ENCODE data around the gene PFAS. TPM values are rescaled to one million over a fixed set of nuclear protein-coding genes. Genes with fewer than 3 reads are reported as not detected.

PFAS gene
- total and polyA plus RNA-seq, 10 of the 15 experiments (the other 5 are each of a cell fraction or from before 2014, with no cell fraction given) = 13.9 to 122 (median 47.2) TPM

DNA sequence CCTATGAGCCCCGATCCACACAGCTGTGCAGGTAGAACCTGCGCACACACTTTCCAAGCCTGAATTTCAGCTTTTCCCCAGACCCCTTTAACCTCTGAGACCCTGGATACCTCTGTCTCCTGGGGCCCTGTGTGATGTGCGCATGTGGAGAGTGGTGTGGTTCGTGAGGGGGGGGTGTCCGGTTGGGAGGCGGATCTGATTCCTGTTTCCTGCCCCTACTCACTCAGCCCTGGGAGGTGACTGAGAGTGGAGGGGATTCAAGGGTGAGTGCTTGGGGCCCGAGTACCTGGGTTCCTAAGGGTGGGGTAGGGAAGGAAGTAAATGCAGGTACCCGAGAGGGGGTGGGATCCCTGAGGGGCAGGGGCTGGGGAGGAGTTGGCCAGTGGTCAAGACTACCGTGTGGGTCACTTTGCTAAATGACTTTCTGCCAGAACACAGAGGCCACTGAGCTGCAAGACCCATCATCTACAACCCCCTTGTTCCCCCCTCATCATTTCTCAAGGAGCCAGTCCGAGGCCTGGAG lies 61.6 kb downstream of the PFAS start (continued):
- TF ChIP-seq PAX5 (IDR thresholded peaks at IDR 0.05; ENCODE audit: borderline replicate concordance, low read depth, low read length) (no peak), WRNIP1 (IDR thresholded peaks at IDR 0.05; ENCODE audit: borderline replicate concordance, low read depth, low read length) (no peak), ZSCAN29 (IDR thresholded peaks at IDR 0.05) (no peak), EP300 (IDR thresholded peaks at IDR 0.05; ENCODE audit: borderline replicate concordance in 1 of 2, control insufficient read depth in 1 of 2, low read depth in 2 of 2, low read length in 2 of 2) (no peak)
- TF ChIP-seq, protein P1, sequence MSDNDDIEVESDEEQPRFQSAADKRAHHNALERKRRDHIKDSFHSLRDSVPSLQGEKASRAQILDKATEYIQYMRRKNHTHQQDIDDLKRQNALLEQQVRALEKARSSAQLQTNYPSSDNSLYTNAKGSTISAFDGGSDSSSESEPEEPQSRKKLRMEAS (IDR thresholded peaks at IDR 0.05; ENCODE audit: low read depth, low read length) = no peak
- TF ChIP-seq, protein P2, sequence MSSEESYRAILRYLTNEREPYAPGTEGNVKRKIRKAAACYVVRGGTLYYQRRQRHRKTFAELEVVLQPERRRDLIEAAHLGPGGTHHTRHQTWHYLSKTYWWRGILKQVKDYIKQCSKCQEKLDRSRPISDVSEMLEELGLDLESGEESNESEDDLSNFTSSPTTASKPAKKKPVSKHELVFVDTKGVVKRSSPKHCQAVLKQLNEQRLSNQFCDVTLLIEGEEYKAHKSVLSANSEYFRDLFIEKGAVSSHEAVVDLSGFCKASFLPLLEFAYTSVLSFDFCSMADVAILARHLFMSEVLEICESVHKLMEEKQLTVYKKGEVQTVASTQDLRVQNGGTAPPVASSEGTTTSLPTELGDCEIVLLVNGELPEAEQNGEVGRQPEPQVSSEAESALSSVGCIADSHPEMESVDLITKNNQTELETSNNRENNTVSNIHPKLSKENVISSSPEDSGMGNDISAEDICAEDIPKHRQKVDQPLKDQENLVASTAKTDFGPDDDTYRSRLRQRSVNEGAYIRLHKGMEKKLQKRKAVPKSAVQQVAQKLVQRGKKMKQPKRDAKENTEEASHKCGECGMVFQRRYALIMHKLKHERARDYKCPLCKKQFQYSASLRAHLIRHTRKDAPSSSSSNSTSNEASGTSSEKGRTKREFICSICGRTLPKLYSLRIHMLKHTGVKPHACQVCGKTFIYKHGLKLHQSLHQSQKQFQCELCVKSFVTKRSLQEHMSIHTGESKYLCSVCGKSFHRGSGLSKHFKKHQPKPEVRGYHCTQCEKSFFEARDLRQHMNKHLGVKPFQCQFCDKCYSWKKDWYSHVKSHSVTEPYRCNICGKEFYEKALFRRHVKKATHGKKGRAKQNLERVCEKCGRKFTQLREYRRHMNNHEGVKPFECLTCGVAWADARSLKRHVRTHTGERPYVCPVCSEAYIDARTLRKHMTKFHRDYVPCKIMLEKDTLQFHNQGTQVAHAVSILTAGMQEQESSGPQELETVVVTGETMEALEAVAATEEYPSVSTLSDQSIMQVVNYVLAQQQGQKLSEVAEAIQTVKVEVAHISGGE (CRISPR knock-in tag; IDR thresholded peaks at IDR 0.05) = no peak

DNA sequence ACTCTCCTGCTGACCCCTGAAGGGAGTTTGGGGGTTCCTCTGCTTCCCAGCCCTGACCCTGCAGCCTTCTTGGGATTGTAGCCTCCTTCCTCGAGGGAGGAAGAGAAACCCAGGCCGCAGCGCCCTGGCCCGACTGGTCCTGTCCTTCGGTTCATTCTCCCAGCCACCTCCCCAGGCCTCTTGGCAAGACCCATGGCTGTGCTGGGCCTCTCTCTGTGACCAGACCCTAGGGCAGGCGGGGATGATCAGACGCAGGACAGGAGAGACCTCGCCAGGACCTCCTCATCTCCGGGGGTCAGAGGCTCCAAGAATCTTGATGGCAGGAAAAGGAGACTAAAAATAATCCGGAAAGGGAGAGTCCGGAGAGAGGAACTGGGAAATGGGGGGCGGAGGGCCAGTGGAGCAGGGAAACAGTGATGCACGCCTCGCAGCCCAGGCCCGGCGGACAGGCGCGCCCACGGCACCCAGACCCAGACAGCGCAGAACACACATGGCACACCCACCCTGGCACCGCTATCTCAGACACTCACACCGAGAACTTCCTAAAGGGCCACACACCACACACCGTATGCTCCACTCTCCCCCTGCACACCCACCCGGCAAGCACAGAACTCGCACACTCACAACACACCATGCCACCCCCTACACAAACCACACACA lies 62.2 kb downstream of the PFAS start:
- in situ Hi-C loops (cut with MboI) = no loop called here
- no peaks in the 10 kb centered on the region; a peak in 2 of 4 replicates for H3K27me3 ChIP-seq (replicated peaks in 1 of 2; ENCODE audit: control insufficient read depth in 2 of 2, insufficient read depth in 2 of 2, low read length in 1 of 2)
- POLR2A ChIA-PET = no interaction called here
- no peak for TF ChIP-seq RBBP5 (conservative IDR thresholded peaks at IDR 0.05)
- no peak for TF ChIP-seq MYB (IDR thresholded peaks at IDR 0.05; ENCODE audit: borderline replicate concordance, low read depth, low read length)
- no peak for TF ChIP-seq MEF2A (IDR thresholded peaks at IDR 0.05; ENCODE audit: insufficient read depth, low read depth, low read length)
- no peak for TF ChIP-seq TBL1XR1 (IDR thresholded peaks at IDR 0.05; ENCODE audit: low read depth, low read length)
- TF ChIP-seq FOS (IDR thresholded peaks at IDR 0.05; ENCODE audit: borderline replicate concordance, extremely low read depth, insufficient read length) = no peak
- TF ChIP-seq, protein P3, sequence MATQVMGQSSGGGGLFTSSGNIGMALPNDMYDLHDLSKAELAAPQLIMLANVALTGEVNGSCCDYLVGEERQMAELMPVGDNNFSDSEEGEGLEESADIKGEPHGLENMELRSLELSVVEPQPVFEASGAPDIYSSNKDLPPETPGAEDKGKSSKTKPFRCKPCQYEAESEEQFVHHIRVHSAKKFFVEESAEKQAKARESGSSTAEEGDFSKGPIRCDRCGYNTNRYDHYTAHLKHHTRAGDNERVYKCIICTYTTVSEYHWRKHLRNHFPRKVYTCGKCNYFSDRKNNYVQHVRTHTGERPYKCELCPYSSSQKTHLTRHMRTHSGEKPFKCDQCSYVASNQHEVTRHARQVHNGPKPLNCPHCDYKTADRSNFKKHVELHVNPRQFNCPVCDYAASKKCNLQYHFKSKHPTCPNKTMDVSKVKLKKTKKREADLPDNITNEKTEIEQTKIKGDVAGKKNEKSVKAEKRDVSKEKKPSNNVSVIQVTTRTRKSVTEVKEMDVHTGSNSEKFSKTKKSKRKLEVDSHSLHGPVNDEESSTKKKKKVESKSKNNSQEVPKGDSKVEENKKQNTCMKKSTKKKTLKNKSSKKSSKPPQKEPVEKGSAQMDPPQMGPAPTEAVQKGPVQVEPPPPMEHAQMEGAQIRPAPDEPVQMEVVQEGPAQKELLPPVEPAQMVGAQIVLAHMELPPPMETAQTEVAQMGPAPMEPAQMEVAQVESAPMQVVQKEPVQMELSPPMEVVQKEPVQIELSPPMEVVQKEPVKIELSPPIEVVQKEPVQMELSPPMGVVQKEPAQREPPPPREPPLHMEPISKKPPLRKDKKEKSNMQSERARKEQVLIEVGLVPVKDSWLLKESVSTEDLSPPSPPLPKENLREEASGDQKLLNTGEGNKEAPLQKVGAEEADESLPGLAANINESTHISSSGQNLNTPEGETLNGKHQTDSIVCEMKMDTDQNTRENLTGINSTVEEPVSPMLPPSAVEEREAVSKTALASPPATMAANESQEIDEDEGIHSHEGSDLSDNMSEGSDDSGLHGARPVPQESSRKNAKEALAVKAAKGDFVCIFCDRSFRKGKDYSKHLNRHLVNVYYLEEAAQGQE (IDR thresholded peaks at IDR 0.05; ENCODE audit: low read depth, low read length) = no peak
- TF ChIP-seq FOXK2 (IDR thresholded peaks at IDR 0.05) = no peak
- TF ChIP-seq ZNF217 (IDR thresholded peaks at IDR 0.05) = no peak
- TF ChIP-seq ZSCAN29 (IDR thresholded peaks at IDR 0.05) = no peak

More for the DNA sequence above, 62.2 kb downstream of the PFAS start:
- ATAC-seq (no peak), DNase-seq (ENCODE audit: low read depth, low spot score) (no peak), FAIRE-seq (no peak)
- no peak overlapping the region for H2AFZ ChIP-seq (ENCODE audit: control insufficient read depth, low read depth, low read length)
- H3K4me3 ChIP-seq = no peak overlapping the region
- no peaks in the 10 kb centered on the region for H3K36me3 ChIP-seq (ENCODE audit: control insufficient read depth in 2 of 2, insufficient read depth in 2 of 2, low read length in 1 of 2)
- no peaks in the 10 kb centered on the region for H3K79me2 ChIP-seq (ENCODE audit: control insufficient read depth, insufficient read depth, low read length)
- H3K27ac ChIP-seq (ENCODE audit: control insufficient read depth, insufficient read depth) = no peak overlapping the region
- H3K4me1 ChIP-seq (ENCODE audit: control insufficient read depth, insufficient read depth, low read length) = no peaks in the 10 kb centered on the region
- intact Hi-C loops (cut with micrococcal nuclease; ENCODE audit: unreplicated experiment) = no loop called here
- H3K9me3 ChIP-seq (replicated peaks; ENCODE audit: control insufficient read depth, insufficient read depth, low read length) = no peaks in the 10 kb centered on the region
- H4K20me1 ChIP-seq (ENCODE audit: control insufficient read depth, insufficient read depth) = no peaks in the 10 kb centered on the region
- no peak overlapping the region for H3K9ac ChIP-seq (ENCODE audit: control insufficient read depth, insufficient read depth, low read length)
- ChIA-PET RAD21 (ENCODE audit: unreplicated experiment) (no interaction called here), SMC1A (ENCODE audit: uncharacterized antibody, unreplicated experiment) (no interaction called here), CTCF (no interaction called here)
- WGBS (ENCODE audit: insufficient coverage, insufficient replicate concordance, low lambda C conversion rate, missing lambda C conversion rate) = 47% methylated on average over 22 of the region's 25 CpGs
- no peak overlapping the region for H3K4me2 ChIP-seq (ENCODE audit: control insufficient read depth, insufficient read depth)
- BruUV-seq (replicated peaks) = no TSS peak

All from GM12878 (cell line).